Stromal cell of bone marrow (primary cell): ENCODE results near the gene ACAN.
A peak's percentile ranks its signal among the peaks of the same experiment; 100 is the strongest.

Experiments
- DNase-seq: peaks from one replicate; pipeline ENCODE4 v3.0.0-alpha.2; 2012; ENCODE audit warnings: low read depth

Gene ACAN

DNA sequence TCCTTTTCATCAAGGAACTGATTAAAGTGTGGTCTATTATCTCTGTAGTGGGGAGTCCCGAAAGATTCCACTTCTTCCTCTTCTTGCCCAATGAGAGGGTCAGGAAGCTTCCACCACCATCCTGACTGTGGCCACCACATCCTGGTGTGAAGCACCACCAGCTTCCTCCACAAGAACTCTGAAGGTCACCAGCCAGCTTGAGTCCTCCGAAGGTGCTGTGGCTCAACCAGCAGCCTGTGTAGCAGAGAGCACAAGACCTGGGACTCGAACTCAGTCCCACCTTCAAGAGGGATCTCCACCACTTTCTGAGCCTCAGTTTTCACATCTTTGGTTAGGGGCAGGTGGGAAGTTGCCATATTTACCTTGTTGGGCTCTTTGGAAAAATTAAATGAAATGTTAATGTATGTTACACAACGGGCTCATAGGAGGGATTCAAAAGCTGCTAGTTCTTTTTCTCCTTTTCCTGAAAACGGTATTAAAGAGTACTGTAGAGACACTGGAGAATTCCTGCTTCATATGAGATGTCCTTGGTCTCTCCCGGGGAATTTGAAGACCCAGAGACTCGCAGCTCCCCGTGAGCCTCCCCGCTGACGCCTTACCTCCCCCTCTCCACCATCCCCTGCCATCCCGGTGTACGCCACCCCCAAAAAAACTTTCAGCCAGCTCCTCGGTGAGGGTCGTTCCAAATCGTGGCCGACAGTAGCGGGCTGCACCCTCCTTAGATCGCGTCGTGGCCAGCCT lies 816 bp upstream of the ACAN start:
- DNase-seq = no peak

DNA sequence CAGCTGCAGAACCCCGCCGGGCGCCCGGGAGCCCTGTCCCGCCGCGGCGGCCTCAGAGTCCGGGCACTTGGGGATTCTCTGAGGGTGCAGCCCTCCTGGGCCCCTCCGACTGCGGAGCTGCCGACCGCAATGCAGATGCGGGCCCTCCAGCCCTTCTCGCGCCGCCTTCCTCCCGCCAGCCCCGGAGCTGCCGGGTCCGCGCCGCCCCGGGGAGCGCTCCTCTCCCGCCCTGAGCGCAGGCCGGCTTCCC lies 320 bp upstream of the ACAN start:
- DNase-seq = no peak

DNA sequence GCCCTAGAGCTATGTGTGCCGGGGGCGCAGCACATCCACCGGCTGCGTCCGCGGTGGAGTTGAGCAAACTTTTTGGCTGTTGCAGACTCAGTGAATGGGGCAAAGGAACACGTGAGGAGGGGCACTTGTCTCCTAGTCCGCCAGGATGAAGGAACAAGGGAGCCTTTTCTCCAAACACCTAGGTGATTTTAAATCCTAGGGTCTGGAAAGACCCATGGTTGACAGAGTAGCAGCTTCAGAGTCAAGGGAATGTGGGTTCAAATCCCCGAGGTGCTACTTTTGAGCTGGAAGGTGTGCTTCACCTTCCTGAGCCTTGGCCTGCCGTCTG lies 648 bp downstream of the ACAN start:
- DNase-seq = no peak

DNA sequence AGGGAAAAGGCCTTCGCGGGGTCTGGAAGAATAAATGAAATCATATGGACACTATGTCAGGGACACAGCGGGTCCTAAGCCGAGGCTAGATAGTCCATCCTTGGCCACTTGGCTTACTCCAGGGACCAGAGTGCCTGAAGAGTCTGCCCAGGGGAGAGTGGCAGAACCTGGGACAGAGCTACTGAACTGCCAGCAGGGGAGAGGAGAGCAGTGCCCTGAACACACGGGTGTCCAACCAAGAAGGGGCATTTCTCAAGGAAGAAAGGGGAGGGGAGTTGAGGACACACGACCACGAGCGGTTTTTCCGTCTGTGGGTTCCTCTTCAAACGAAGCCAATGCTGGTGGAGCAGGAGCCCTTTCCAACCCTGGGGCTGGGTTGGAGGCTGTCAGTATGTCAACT lies 1.0 kb downstream of the ACAN start:
- DNase-seq = no peak

DNA sequence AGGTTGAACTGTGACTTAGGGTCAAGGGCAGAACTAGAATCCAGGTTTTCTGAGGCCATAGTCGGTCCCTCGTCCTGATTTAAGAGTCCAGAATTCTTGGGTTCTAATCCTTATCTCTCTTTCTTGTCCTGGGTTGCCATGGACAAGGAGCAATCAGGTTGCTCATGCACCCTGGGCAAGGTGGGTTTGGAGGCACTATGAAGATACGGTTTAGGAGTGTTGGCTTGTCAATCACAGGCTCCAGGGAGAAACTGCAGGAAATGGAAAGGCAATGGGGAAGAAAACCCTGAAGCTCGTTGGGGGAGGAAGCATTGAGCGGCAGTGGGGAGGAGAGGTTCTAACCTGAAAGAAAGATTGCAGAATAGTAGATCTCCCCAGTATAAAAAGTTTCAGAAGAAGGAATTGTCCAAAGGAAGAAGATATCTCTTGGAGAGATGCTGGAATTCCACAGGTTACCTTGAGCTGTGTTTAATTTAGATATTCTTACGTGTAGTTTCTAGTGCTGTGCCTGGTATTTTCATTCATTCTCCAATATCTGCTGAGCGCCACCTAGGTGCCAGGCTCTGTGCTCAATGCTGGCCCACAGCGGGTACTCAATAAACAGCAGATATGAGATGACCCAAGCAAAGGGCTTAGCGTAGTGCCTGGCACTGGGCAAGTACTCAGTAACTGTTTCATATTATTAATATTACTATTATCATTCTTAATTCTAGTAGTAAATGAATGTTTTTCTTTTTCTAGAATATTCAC lies 2.0 kb downstream of the ACAN start:
- DNase-seq = no peak

DNA sequence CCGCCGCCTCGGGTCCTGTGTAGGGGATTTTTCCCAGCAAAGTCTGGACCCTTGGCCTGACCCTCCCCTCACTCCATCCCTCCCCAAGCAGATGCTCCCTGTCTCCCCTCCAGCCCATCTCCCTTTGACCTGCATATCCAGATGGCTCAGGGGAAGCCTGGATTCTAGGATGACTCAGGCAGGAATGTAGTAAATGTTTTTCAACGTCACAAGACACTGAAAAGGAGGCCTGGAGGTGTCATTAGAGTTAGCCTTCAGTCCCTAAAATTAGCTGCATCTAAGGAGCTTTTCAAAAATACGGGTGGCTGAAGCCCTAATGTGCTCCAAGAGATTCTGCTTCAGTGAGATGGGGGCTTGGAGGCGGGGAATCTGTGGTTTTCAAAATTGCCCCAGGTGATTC lies 7.2 kb downstream of the ACAN start:
- DNase-seq = no peak

DNA sequence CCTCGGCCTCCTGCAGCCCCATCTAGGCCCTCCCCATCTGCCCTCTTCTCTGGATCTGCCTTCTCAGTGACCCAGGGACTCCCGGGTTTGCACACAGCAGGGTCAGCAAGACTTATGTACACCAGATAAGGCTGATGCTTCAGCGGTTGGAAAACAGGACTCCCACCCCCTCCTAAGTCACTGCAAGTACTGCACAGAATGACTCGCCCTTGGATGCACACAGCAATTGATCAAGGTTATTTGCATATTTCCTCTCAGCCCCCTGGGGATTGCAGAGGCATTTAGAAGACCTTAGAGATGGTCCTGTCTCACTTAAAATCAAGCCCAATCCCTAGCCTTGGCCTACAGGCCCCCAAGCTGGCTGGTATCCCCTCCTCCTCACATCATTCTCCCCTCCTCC lies 8.9 kb downstream of the ACAN start:
- no peak for DNase-seq

DNA sequence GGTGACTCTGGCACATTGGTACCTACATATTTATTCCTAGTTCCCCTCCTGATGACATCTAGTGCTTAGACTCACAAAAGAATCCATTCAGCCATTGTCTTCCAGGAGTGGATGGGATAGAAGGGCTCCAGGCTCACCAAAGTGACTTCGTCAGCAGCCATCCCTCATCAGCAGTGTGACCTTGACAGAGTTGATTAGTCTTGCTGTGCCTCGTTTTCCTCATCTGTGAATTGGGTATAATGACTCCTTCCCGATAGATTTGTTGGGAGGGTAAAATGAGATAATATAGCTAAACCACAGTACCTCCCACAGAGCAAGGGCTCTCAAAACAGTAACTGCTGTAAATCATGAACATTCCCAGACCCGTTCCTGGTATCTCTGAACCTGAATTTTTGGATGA lies 10.7 kb downstream of the ACAN start:
- no peak for DNase-seq

DNA sequence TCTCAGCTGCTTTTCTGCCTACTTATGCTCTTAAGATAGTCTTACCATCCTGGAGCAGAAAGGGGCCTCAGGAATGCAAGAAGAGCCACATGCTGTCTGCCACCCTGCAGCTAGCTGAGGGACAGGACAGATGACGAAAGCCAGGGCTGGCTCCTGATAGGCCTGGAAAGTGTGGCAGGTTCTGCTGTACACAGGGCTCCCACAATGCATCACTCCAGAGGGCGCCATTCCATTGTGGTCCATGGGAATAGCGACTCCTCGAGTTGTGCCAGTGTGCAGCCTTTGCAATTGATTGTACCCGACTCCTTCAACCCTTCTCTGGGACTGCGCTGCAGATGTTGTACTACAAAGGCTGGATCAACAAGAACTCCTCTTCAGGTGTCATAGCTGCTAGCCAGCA lies 11.2 kb downstream of the ACAN start:
- no peak for DNase-seq

DNA sequence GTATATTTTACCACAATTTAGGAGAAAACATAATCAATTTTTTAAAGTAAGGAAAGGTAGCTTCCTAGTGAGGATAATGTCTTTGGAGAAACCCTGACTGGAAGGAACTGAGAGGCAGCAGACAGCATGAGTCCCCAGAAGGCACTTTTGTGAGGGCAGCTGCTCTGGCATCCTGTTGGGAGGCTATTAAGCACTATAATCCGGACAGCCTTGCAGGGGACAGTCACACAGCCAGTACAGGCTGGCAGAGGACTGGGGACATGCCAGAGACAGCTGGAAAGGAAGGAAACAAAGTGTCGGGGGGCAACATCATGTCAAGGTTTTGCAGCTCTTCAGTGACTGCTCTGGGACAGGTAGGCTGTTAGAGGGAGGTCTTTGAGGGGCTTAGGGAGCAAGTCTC lies 15.7 kb downstream of the ACAN start:
- DNase-seq = no peak

DNA sequence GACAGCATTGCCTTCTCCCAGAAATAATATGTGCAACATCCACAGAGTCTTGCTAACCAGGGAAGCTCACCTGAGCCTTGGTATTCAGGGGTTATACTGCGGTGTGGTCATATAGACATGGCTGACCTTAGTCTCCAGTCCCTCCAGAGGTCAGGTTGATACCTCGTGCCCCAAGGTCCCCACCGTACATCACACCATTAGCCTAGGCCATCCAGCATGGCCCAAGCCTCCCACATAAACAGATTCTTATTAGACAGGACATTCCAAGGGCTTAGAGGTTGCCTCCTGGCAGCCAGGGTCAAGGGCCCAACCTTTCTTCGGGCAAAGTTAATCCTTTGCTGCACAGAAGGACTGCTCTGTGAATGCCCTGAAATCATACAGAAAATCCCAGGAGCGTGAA lies 18.8 kb downstream of the ACAN start:
- DNase-seq = no peak

DNA sequence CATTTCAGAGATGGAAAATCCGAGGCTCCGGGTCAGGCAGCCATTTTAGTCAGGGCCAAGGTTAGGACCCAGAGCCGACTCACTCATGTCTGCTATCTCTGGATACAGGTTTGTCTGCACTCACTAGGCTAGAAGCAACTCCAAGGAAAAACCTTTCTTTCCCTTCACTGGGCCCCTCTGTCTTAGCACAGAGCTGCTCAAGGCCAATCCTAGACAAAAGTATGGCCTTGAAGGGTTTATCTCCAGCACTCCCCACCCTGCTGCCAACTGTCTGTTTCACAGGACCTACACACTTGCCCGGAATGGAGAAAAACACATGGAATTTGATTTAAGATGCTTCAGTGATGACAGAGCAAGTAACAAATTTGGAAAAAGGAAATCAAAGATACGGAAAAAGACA lies 25.6 kb downstream of the ACAN start:
- DNase-seq = no peak

DNA sequence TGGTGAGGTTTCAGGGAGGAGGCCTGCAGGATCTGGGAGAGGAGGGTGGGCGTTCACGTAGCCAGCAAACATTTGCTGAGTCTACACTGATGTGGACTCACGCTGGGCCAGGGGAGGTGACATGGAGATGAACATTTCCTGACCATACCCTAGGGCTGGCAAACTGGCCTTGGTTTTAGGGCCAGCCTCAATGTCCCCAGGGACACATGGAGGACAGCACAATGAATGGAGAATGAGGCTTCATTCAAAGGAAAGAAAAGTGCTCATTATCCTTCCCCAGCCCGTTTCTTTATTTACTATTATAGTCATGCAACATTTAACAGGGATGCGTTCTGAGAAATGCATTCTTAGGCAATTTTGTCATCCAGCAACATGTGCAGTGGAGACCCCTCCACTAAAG lies 26.8 kb downstream of the ACAN start:
- no peak for DNase-seq

DNA sequence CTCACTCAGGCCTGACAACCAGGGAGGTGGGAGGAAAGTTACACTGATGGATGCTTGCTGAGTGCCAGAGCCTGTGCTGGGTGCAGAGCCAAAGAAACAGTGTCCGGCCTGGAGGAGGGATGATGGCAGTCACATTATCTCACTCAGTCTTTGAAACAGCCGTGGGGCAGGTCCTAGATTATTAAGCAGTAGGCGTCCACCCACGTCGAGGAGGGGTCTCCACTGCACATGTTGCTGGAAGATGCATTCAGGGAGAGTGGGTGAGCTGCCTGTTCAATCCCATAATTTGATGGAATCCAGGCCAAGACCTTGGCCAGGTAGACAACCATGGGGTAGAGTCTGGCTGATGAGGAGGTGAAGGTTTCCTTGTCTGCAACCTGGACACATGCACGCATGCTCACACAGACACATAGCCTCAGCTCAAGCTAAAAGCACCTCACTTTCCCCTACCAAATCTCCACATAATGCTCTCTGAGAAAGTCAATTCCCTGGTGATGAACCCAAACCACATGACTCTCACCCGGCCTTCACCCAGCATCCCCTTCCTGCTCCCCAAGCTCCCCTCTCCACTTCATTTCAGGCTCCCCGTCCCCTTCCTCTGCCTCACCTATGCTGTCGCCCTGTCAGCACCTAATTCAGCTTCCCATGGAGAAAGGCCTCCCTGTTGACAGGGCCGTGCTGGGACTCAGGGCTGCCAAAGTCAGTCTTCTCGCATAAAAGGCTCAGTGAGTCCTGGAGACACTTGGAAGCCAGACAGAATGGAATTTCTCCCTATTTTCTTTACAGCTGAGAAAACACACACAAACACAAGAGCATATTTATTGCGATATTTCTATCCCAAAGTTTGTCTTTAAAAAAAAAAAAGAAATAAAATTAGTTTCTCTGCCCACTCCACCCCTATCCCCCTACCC lies 29.8 kb downstream of the ACAN start:
- no peak for DNase-seq

DNA sequence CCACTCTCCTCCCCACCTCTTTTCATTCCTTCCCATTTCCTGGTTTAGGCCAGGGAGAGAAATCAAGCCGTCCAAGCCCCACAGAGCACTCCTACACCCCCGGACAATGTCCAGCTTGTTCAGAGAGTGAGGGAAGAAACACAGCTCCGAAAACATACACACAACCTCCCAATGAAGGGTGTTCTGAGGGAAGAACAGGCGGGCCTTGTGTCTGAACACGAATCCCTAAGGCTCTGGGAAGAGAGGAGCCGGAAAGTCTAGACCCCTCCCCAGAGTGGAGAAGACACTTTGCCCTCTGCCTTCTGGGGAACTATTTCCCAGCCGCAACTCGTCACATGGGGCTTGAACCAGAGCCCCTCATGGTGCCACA lies 30.5 kb downstream of the ACAN start:
- DNase-seq = no peak

DNA sequence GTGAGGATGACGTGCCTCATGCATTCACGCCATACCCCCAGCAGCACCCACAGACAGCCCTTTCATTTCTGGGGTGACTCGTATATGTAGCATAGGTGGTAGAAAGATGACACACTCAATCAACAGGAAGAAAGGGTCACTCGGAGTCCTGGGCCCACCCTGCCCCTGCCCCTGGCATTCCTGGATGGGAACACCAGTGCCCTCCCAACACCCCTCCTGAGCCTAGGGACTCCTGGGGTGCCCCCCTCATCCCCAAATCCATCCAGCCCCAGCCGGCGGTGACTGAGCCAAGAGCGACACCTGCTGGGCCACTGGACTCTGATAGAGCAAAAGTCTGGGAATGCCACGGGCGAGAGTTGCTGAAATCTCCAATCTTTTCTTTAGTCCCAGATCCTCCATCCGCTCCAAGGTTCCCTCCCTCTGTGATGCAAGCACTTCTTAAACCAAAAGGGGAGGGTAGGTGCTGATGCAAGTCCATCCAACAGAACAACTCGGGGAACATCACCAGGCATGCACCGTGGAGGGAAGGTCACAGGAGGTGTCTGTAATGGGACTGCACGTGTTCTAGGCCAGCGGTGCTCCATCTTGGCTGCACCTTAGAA lies 31.1 kb downstream of the ACAN start:
- DNase-seq = peak; percentile 57

DNA sequence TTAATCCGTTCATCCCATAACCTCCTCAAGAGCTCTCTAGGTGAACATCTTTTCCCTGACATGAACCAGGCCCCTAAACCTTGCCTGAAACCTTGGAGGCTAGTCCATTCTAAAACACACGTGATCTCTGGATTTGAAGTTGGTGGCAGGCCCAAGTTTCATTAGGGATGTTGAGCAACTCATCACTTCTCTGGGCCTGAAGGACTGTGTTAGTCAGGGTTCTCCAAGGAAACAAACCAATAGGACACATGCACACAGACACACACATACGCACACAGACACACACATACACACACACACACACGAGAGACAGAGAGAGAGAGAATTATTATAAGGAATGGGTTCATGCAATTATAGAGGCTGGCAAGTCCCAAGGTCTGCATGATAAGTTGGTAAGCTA lies 31.9 kb downstream of the ACAN start:
- peak; percentile 52 for DNase-seq

DNA sequence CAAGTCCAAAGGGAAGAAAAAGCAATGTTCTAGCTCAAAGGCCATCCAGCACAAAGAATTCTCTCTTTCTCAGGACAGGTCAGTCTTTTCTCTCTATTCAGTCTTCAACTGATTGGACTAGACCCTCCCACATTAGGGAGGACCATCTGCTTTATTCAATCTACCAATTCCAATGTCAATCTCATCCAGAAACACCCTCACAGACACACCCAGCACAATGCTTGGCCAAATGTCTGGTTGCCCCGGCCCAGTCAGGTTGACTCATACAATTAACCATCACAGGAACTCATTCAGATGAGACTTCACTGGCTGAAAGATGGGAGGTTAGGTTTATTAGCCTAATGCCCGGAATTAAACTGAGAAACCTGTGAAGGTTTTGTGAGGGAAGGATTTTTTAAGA lies 32.4 kb downstream of the ACAN start:
- peak; percentile 57 for DNase-seq

DNA sequence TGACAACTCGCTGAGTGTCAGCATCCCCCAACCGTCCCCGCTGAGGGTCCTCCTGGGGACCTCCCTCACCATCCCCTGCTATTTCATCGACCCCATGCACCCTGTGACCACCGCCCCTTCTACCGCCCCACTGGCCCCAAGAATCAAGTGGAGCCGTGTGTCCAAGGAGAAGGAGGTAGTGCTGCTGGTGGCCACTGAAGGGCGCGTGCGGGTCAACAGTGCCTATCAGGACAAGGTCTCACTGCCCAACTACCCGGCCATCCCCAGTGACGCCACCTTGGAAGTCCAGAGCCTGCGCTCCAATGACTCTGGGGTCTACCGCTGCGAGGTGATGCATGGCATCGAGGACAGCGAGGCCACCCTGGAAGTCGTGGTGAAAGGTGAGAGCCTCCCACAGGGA lies 35.4 kb downstream of the ACAN start:
- no peak for DNase-seq

DNA sequence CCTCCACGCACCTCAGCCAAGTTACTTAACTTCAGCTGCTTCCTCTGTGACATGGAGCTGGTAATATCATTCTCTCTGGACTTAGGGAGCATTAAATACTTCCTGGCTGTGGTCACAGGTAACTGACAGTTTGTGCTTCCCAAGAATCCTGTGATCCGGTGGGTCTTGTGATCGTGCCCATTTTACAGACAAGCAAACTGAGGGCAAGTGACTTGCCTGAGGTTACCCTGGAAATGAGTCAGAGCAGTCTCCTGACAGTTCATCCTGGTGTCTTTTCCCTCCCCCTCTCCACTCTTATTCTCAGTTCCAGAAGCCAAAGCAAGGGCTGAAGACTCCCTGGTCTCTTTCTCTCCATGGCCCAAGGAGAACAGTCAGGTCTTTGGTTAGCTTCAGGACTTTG lies 35.9 kb downstream of the ACAN start:
- no peak for DNase-seq

DNA sequence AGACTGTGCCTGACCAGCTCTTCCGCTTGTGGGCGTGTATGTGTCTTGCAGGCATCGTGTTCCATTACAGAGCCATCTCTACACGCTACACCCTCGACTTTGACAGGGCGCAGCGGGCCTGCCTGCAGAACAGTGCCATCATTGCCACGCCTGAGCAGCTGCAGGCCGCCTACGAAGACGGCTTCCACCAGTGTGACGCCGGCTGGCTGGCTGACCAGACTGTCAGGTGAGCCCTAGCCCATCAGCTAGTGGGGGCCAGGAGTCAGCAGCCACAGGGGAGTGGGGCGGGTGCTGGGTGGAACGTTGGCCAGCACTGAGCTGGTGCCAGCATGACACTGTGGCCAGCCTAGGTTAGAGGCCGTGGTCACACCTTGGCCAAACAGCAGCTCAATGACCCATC lies 36.7 kb downstream of the ACAN start:
- DNase-seq = no peak

DNA sequence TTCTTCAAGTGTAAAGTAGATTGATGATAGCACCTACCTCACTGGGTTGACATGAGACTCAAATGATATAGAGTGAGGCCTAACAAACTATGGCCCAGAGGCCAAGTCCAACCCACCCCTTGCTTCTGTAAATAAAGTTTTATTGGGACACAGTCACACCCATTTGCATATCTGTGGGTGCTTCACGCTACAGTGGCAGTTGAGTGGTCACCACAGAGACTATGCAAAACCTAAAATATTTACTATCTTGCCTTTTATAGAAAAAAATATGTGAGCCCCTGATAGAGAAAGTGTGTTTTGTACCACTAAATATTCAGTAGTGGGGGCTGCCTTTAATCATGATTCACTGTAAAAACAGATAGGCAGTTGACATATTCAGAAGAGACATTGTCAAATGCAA lies 38.0 kb downstream of the ACAN start:
- no peak for DNase-seq

DNA sequence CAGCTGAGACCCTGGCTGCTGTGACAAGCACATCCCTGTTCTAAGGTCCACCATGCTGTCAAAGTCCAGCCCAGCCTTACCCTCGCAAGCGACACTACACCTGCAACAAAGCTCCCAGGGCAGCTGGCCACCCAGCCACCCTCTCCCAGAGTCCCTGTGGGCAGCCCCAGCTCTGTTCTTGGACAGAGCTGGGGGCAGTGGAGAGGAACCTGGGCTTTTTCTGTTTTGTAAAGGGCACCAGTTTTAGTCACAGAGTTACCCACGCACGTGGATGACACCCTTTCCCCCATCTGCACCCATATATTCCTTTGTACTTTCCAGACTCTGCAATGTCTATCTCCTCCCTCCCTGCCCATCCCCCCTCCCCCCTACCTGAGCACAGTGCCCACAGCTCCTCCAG lies 38.9 kb downstream of the ACAN start:
- no peak for DNase-seq
